Germinal center (tissue), 1 donor: ENCODE data around the gene ACSS3.
A peak's percentile ranks its signal among the peaks of the same experiment; 100 is the strongest.
"Not testable (repeated sequence)": the region's sequence is repeated elsewhere in the genome, so short reads cannot be mapped to it uniquely, and the experiment has no call there.

Experiments
- DNase-seq: peaks from one replicate; pipeline ENCODE4 v3.0.0; 2012; ENCODE audit warnings: mixed read lengths, low spot score

Gene ACSS3

DNA sequence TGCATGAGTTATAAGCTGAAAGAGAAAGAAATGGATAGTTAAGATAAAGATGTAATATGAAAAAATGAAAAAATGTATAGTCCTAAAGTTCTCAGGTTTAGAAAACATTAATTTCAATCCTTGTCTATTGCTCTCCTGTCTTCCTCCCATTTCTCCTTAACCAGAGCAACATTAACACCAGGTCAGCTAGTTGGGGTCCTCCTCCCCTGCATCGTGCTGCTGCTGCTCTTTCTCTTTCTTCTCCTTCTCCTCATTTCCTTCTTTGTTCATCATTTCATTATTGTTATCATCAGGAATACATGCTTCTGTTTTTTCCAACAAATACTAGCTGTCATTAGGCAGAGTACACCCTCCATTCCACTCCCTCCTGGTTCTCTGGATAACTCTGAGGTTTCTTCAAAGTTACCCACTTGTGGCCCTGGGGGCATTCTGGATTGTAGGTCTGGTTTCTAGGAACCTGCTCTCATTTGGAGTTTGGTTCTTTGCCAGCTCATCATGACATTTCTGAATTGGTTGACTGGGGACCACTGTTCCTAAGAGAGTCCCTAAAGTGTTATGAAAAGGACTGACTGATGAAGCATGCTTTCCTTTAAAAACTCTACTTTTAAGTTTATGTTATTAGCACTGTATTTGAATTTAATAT is 17.0 kb downstream of the ACSS3 start:
- DNase-seq, result no peak

GRCh38 chr12:81095501-81096232 is 17.8 kb downstream of the ACSS3 start:
- no peak for DNase-seq

DNA sequence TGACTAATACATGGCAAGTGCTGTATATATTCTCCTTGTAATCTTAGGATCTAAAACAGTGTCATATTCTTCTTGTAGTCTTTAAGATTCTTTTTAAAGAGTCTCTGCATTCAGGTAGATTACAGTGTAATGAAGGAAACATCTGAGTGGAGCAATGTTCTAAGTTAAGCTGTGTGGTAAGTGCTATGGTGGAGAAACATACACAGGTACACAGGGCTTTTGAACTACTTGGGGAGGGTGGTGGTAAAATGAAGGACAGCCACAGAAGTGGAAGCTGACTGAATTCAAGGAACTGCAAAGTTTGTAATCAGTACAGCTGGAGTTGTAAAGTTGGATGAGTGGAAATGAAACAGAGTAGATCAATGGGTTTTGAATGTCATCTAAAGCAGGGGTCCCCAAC is 27.8 kb downstream of the ACSS3 start:
- DNase-seq, result no peak

DNA sequence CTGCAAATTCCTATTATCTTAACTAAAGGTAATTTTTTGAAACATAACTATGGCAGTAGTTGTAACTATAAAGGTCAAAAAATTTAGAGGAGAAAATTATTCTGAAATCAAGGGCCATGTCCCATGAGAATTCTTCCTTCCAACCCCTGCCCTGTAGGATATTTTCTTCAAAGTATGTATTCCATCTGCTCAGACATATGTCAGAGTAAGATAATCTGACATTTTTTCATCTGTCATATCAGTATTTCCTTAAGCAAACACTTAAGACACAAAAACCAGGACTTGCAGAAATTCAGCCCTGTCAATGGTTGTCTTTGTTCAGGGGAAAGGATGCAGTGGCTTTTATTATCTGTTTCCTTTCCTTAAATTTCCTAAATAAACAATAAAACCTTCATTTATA is 36.3 kb downstream of the ACSS3 start:
- DNase-seq, result no peak

- not testable (repeated sequence) for DNase-seq
These were observed 41.2 kb downstream of the ACSS3 start for GRCh38 chr12:81119069-81119468.

- DNase-seq, result no peak
These were observed 43.1 kb downstream of the ACSS3 start for GRCh38 chr12:81120961-81121360.

- DNase-seq, result no peak
These were observed 45.7 kb downstream of the ACSS3 start for GRCh38 chr12:81123611-81124010.

- DNase-seq, result no peak
These were observed 47.8 kb downstream of the ACSS3 start for GRCh38 chr12:81125691-81126090.

GRCh38 chr12:81128930-81129554 is 51.2 kb downstream of the ACSS3 start:
- peak; percentile 5 for DNase-seq

DNA sequence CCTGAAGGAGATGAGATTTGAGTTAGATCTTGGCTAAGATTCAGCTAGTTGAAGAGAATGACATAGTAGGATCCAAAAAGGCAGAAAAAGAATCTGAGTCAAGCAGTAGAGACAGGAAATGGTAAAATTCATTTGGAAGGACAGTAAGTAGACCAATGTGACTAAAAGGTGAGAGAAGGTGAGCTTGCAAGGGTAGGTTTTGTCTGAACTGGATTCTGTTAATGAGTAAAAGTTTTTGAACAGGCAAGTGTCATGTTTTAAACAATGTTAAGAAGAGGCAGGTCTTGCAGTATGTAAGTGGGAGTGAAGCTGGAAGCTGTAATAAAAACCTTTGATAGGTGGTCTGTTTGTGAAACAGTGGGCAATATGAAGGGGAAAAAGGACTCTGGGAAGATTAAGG is 58.6 kb downstream of the ACSS3 start:
- DNase-seq, result no peak

DNA sequence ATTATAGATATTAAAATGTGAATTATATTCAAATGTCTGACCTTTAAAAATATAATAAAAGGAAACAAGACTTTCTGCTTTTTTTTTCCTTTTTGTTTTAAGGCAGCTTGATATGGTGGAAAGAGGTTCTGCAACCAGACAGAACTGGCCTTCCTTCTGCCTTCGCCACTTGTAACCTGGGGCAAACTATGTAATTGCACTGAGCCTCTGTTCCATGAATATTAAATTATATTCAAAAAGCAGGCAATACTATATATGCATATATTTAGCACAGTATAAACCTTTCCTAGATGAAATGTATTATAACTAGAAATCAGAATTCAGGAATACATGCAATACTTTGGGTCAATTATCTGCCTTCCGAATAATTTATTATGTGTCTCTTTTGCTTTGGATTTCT is 59.9 kb downstream of the ACSS3 start:
- no peak for DNase-seq

- no peak for DNase-seq
These were observed 63.3 kb downstream of the ACSS3 start for GRCh38 chr12:81141217-81141616.

GRCh38 chr12:81143057-81143456 is 65.2 kb downstream of the ACSS3 start:
- DNase-seq, result no peak

DNA sequence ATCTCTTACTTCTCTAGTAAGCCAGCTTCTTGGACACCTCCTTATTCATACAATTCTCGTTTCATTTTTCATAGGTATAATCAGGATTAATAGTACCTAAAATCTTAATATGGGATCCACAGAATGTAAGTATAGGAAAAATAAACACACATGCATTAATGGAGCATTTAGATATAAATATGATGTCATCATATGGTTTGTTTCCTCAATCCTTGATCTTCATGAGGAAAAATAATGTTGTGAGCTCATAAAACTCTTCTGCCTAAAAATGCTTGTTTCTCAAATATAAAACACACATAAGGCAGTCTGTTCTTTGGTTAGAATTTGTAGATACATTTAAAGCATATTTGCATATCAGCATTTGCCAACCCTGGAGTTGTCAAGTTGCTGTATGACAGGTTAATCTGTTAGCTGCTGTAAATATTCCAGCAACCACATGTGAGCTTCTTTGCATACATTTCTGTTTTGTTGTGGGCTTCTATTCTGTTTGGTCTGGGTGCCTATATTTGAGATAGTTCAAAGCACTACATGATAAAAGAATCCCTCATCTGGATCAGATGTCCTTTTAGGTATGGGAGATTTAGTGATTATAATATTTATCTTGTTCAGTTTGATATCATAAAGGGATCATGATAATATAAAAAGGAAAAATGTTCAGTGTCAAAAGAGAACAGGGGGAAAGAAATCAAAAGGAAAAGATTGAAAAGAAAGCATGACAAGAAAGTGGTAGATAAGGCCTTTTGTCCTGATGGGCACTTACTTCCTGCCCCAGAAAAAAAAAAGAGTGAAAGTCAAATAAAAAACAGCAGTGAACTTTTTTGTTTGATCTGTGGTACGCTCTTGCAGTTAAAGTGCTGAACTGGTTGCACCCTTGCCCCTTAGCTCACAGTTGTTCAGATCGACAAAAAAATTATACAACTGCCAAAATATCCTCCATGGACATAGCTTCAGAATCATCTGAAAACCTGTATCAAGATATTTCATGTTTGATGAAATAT is 68.6 kb downstream of the ACSS3 start:
- DNase-seq, result no peak

DNA sequence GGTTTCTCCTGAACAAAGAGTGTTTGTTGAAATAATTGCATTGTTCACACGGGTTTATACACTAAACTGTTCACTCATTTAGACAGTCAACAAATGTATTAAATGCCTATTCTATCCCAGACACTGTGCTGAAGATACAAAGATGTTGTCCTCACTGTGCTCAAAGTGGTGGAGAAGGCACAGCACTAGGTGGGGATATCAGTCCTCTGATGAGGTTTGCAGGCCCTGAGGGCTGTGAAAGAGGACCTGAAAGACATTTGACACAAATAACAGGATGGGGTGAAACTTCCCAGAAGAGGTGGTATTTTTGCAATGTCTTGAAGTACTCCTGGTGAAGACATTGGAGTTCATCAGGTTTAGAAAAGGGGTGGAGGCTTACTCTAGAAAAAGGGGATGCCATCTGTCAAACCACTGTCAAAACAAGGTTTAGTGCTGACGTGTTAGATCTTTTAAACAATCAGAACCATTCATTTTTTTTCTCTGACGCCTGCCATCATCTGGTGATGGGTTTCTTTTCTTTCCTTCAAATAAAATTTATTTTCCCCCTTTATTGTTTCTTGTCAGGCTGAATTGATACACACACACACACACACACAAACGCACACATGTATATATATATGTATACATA is 69.5 kb downstream of the ACSS3 start:
- no peak for DNase-seq

- DNase-seq, result no peak
These were observed 72.5 kb downstream of the ACSS3 start for GRCh38 chr12:81150382-81150781.

GRCh38 chr12:81159856-81160255 is 82.0 kb downstream of the ACSS3 start:
- no peak for DNase-seq

DNA sequence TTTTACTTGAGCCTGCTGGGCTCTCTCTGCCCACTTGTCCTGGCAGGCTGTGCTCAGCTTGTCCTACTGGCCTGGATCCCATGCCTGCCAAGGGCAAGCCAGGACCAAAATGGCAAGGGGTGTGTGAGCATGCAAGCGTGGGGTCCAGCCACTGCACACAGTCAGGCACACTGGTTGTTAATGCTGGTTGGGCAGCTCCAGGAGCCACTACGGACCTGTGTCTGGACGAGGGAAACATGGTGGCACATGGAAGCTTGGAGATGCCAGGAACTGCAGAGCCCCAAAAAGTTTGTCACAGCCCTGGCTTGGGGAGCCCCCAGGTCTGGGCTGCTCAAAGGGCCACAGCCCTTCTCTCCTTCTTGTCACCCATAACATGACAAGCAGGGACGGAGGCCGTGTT is 83.8 kb downstream of the ACSS3 start:
- no peak for DNase-seq

DNA sequence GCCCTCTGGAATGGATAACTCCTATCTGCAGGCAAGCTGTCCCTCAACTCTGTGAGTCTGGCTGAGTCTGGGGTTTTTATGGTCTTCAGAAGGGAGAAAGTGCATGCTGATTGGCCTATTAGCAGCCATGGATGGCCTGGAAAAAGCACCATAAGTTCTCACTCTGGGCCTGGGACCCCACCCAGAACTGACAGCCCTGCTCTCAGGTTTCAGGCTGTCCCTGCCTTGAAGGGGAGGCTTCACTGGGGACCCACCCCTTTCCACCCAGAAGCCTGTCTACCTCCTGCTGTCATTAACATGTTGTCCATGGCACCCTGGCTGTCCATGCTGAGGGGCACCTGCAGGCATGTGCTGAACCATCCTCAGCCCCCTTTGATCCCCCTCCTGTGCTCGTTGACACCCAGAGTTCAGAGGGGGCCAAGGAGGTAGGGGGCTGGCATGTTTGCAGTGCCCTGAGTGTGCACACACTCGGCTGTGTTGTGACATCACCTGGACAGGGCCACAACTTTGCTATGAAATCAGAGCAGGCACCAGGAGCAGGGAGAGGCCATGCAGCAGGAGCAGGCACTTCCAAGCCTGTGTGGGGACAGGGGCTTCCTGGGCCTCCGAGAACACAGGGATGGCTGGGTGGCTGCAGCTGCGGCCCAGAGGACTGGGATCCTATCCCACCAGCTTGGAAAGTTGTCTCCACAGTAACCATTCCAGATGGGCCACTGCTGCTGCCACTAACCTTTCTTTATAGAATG is 84.7 kb downstream of the ACSS3 start:
- no peak for DNase-seq

DNA sequence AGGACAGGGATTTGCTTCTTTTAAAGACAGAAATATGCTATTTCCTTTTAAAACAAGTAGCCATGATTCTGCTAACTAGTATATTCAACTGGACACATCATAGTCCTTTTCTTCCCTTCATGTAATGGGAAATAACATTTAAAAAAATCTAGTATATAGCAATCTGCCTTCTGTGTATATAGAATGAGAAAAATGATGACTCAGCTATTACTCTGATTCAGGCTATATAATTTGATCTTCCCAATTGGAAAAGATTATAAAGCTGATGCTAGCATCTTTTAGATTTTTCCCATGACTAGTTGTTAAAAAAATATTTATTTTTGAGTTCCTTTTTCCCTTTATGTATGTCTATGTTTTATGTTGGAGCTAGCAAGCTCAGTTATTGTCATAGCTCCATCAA is 86.9 kb downstream of the ACSS3 start:
- no peak for DNase-seq

- DNase-seq, result no peak
These were observed 88.9 kb downstream of the ACSS3 start for GRCh38 chr12:81166790-81167189.
